SU-DHL-6 (cell line): ENCODE data around the gene DCAF17.

ENCODE experiments used
- H2AFZ ChIP-seq: fragments of 200-600 bp; sonication (generic); 2 replicates; pipeline ENCODE4 v1.6.1; 2014; ENCODE audit warnings: low read depth, mild to moderate bottlenecking, moderate library complexity, mixed read lengths, antibody characterized with exemption, low read length; ENCODE audit not compliant: severe bottlenecking
- H3F3A ChIP-seq: fragments of 200-600 bp; shearing (Covaris generic); 2 replicates; pipeline ENCODE4 v1.6.0; 2016; ENCODE audit warnings: antibody characterized with exemption, mild to moderate bottlenecking; ENCODE audit not compliant: insufficient read depth
- H3K27ac ChIP-seq: fragments of 200-600 bp; sonication (generic); 2 replicates; pipeline ENCODE4 v1.5.1; 2016; ENCODE audit warnings: low read depth, mild to moderate bottlenecking, low read length, moderate library complexity, mixed read lengths
- H3K27me3 ChIP-seq: fragments of 200-600 bp; sonication (generic), shearing (Covaris generic); 2 replicates; pipeline ENCODE4 v1.6.0; 2014; ENCODE audit warnings: mild to moderate bottlenecking, low read length
- H3K36me3 ChIP-seq: fragments of 200-600 bp; sonication (generic); 2 replicates; pipeline ENCODE4 v1.6.1; 2014; ENCODE audit warnings: mild to moderate bottlenecking, low read length, mixed read lengths
- H3K4me2 ChIP-seq: fragments of 300-600, 200-600 bp; shearing (Covaris generic), sonication (generic); 2 replicates; pipeline ENCODE4 v1.6.0; 2014; ENCODE audit warnings: low read length, low read depth, mild to moderate bottlenecking; ENCODE audit not compliant: poor library complexity, severe bottlenecking
- H3K4me3 ChIP-seq: fragments of 200-600 bp; sonication (generic); 2 replicates; pipeline ENCODE4 v1.5.1; 2014; ENCODE audit warnings: antibody characterized with exemption, low read length, mild to moderate bottlenecking, mixed read lengths; ENCODE audit not compliant: insufficient read depth, poor library complexity, severe bottlenecking
- H3K79me2 ChIP-seq: fragments of 200-600 bp; sonication (generic); 2 replicates; pipeline ENCODE4 v1.6.1; 2014; ENCODE audit warnings: mild to moderate bottlenecking, low read length, moderate library complexity; ENCODE audit not compliant: insufficient read depth
- H3K9ac ChIP-seq: fragments of 200-600 bp; sonication (generic); 2 replicates; pipeline ENCODE4 v1.7.0; 2014; ENCODE audit warnings: mild to moderate bottlenecking, low read length
- H3K9me2 ChIP-seq: fragments of 200-600 bp; sonication (generic); replicated peaks from 2 replicates; pipeline ENCODE4 v1.6.1; 2014; ENCODE audit warnings: low read length; ENCODE audit not compliant: insufficient read depth
- H3K9me3 ChIP-seq: fragments of 200-600 bp; sonication (generic); 2 replicates; pipeline ENCODE4 v1.6.1; 2014; ENCODE audit warnings: low read length, mixed read lengths; ENCODE audit not compliant: insufficient read depth
- H4K20me1 ChIP-seq: fragments of 200-600 bp; sonication (generic); 2 replicates; pipeline ENCODE4 v1.6.1; 2014; ENCODE audit warnings: low read depth, mild to moderate bottlenecking, antibody characterized with exemption, low read length, moderate library complexity, mixed read lengths
- CTCF ChIP-seq: fragments of 200-600 bp; sonication (generic); IDR thresholded peaks from one replicate; pipeline ENCODE4 v1.5.1; 2017; ENCODE audit warnings: antibody characterized with exemption, mild to moderate bottlenecking, low read length, moderate library complexity; ENCODE audit not compliant: insufficient read depth, poor library complexity, severe bottlenecking
- EZH2phosphoT487 ChIP-seq: fragments of 200-600 bp; sonication (generic), shearing (Covaris generic); conservative IDR thresholded peaks from 2 replicates; pipeline ENCODE4 v1.6.1; 2018; ENCODE audit warnings: mild to moderate bottlenecking, antibody characterized with exemption, low read length, moderate library complexity, mixed read lengths

DCAF17 gene

DNA sequence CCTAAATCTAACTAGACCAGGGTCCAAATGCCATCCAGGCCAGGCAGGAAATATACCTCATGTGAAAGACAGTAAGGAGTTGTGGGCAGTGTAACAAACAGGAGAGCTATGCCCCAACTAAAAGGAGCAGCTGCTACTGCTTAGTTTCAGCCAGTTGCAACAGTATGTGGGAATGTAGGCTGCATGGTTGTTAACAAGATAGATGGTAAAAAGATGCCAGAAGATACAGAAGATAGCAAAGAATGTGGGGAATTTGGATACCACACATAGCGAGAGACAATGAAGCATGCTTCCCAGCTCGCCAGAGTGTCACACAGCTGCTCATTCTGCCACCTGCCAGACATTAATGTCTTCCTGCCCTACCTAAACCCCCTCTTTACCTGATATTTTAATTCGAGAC, 48.9 kb downstream of the DCAF17 start:
- TF ChIP-seq EZH2phosphoT487 = no peak
- no peak for TF ChIP-seq CTCF
- no peak overlapping the region for H3K4me2 ChIP-seq
- no peaks in the 10 kb centered on the region for H3K9me2 ChIP-seq
- no peaks in the 10 kb centered on the region for H3K79me2 ChIP-seq
- H3F3A ChIP-seq = no peaks in the 10 kb centered on the region
- no peak overlapping the region for H3K9ac ChIP-seq
- no peak overlapping the region for H2AFZ ChIP-seq
- no peaks in the 10 kb centered on the region for H3K27me3 ChIP-seq
- no peaks in the 10 kb centered on the region for H4K20me1 ChIP-seq
- no peak overlapping the region for H3K27ac ChIP-seq
- H3K9me3 ChIP-seq = no peaks in the 10 kb centered on the region
- H3K4me3 ChIP-seq = no peak overlapping the region
- peaks cover 12% of the 10 kb centered on the region; the same call in 1 of the 2 replicates for H3K36me3 ChIP-seq

DNA sequence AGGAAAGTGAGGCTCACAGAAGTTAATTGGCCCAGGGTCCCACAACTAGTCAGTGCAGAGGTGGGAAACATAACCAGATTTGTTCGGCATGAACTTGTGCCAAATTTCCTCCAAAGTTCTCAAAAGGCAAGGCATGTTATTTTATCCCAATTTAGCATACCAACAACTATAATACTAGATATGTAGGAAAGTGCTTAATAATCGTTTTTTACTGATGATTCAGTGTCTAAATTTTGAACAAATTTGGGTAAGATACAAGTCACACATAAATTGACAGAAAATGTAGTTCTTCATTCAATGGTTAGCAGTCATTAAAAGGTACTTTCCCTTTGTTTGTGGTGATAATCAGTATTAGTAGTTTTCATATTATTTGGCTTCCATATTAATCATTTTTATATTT, 49.8 kb downstream of the DCAF17 start:
- Histone ChIP-seq H3K27me3 (no peaks in the 10 kb centered on the region), H2AFZ (no peak overlapping the region), H3K79me2 (no peaks in the 10 kb centered on the region), H3K4me2 (no peak overlapping the region), H3K9ac (no peak overlapping the region), H3K36me3 (peaks cover 15% of the 10 kb centered on the region; the same call in 1 of the 2 replicates), H3F3A (no peaks in the 10 kb centered on the region), H3K27ac (no peak overlapping the region), H4K20me1 (no peaks in the 10 kb centered on the region), H3K9me2 (no peaks in the 10 kb centered on the region), H3K4me3 (no peak overlapping the region), H3K9me3 (no peaks in the 10 kb centered on the region)
- no peak for TF ChIP-seq EZH2phosphoT487
- no peak for TF ChIP-seq CTCF

GRCh38 chr2:171485116-171485515, 51.1 kb downstream of the DCAF17 start:
- peaks cover 15% of the 10 kb centered on the region; the same call in 1 of the 2 replicates for H3K36me3 ChIP-seq

More at GRCh38 chr2:171485116-171485515, 51.1 kb downstream of the DCAF17 start:
- Histone ChIP-seq H3K4me3 (no peak overlapping the region), H2AFZ (no peak overlapping the region), H3K27me3 (no peaks in the 10 kb centered on the region), H4K20me1 (no peaks in the 10 kb centered on the region), H3K9me3 (no peaks in the 10 kb centered on the region), H3K27ac (no peak overlapping the region), H3K9ac (no peak overlapping the region), H3F3A (no peaks in the 10 kb centered on the region), H3K79me2 (no peaks in the 10 kb centered on the region), H3K4me2 (no peak overlapping the region), H3K9me2 (no peaks in the 10 kb centered on the region)
- no peak for TF ChIP-seq EZH2phosphoT487
- TF ChIP-seq CTCF = no peak
